OCI-LY3 (cell line): ENCODE measurements around the gene FAM118B.

ENCODE experiments used
- CTCF ChIP-seq: fragments of 200-600, 300-600 bp; sonication (generic); IDR thresholded peaks from 2 replicates; pipeline ENCODE4 v1.5.1; 2014; ENCODE audit warnings: antibody characterized with exemption, low read length, low read depth
- EZH2phosphoT487 ChIP-seq: fragments of 200-600 bp; shearing (Covaris generic); IDR thresholded peaks from 2 replicates; pipeline ENCODE4 v1.6.1; 2018; ENCODE audit warnings: antibody characterized with exemption, mixed run types, low read depth

- TF ChIP-seq CTCF = no peak
- no peak for TF ChIP-seq EZH2phosphoT487
Observed at GRCh38 chr11:126262216-126262615, 50.6 kb downstream of the FAM118B start.
